Gastrocnemius medialis (tissue), 4 donors: Measurements from ENCODE around the gene HADHB.

Experiments
- POLR2A ChIP-seq, 2 donors: fragments of 450-650 bp; IDR thresholded peaks; one replicate each; pipeline ENCODE4 v1.6.1; 2017; ENCODE audit warnings: antibody characterized with exemption in 2 of 2, mild to moderate bottlenecking in 2 of 2, moderate library complexity in 2 of 2
- TF ChIP-seq, protein P1 (sequence below), 5 experiments: fragments of 450-650 bp in 3 of 5; fragments of 200-600 bp in 2 of 5; sonication (generic) in 2 of 5; IDR thresholded peaks in 4 of 5; conservative IDR thresholded peaks in 1 of 5; 1 replicate in 4 of 5; 2 replicates in 1 of 5; pipeline ENCODE4 v1.5.1; 2016 to 2019; ENCODE audit warnings: antibody characterized with exemption in 5 of 5, mild to moderate bottlenecking in 3 of 5, moderate library complexity in 3 of 5

DNA sequence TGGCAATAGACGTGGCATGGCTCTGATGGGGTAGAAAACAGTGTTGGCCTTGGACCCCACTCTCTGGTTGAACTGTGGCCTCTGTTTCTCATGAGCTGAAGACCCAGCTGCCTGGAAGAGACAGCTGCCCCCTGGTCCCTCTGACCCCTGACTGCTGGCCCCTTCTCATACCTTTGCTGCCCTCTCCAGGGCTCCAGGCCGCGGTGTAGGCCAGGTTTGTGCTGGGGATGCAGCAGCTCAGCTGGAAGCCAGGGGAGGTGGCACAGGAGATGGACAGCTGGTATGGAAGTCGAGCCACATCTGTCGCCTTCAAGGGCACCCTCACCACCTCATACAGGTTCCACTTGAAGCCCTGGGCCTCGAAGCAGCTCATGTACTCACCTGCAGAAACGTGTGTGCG lies 69.5 kb downstream of the HADHB start:
- TF ChIP-seq, protein P1, sequence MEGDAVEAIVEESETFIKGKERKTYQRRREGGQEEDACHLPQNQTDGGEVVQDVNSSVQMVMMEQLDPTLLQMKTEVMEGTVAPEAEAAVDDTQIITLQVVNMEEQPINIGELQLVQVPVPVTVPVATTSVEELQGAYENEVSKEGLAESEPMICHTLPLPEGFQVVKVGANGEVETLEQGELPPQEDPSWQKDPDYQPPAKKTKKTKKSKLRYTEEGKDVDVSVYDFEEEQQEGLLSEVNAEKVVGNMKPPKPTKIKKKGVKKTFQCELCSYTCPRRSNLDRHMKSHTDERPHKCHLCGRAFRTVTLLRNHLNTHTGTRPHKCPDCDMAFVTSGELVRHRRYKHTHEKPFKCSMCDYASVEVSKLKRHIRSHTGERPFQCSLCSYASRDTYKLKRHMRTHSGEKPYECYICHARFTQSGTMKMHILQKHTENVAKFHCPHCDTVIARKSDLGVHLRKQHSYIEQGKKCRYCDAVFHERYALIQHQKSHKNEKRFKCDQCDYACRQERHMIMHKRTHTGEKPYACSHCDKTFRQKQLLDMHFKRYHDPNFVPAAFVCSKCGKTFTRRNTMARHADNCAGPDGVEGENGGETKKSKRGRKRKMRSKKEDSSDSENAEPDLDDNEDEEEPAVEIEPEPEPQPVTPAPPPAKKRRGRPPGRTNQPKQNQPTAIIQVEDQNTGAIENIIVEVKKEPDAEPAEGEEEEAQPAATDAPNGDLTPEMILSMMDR (IDR thresholded peaks at IDR 0.05 in 4 of 5, conservative IDR thresholded peaks at IDR 0.05 in 1 of 5), result no peak
- TF ChIP-seq POLR2A (IDR thresholded peaks at IDR 0.05), result no peak
